ENCODE measurements around the gene DOK4.

- TF ChIP-seq CTCF (IDR thresholded peaks at IDR 0.05 in 2 of 3, conservative IDR thresholded peaks at IDR 0.05 in 1 of 3; ENCODE audit: borderline replicate concordance in 1 of 3, insufficient read depth in 1 of 3, low read depth in 2 of 3, low read length in 2 of 3) (peak; percentile 62 to 83 (median 80); a peak in 5 of 6 replicates), EZH2phosphoT487 (IDR thresholded peaks at IDR 0.05; ENCODE audit: borderline replicate concordance) (no peak), REST (IDR thresholded peaks at IDR 0.05; ENCODE audit: low read depth) (no peak), POLR2A (IDR thresholded peaks at IDR 0.05; ENCODE audit: borderline replicate concordance, extremely low read depth, insufficient read depth, insufficient read length) (peak; percentile 92), POLR2AphosphoS5 (IDR thresholded peaks at IDR 0.05; ENCODE audit: low read depth, low read length) (peak; percentile 99), RAD21 (IDR thresholded peaks at IDR 0.05; ENCODE audit: low read depth) (no peak), ZFX (IDR thresholded peaks at IDR 0.05) (peak; percentile 70; the same call in 1 of the 2 replicates), SRF (IDR thresholded peaks at IDR 0.05; ENCODE audit: low read depth) (no peak), CBX3 (IDR thresholded peaks at IDR 0.05; ENCODE audit: low read depth) (peak; percentile 94), YY1 (IDR thresholded peaks at IDR 0.05; ENCODE audit: extremely low read depth, insufficient replicate concordance, low read depth, low read length) (peak; percentile 77), CEBPB (IDR thresholded peaks at IDR 0.05; ENCODE audit: low read depth) (no peak), ZNF274 (IDR thresholded peaks at IDR 0.05; ENCODE audit: low read depth, low read length) (no peak)
Measured at GRCh38 chr16:57462209-57462977, 23.9 kb downstream of the DOK4 start, which contains the start of gene POLR2C.
